Stomach (tissue), 9 donors: ENCODE data around the gene B3GNT9. TPM values are rescaled to one million over a fixed set of nuclear protein-coding genes. Genes with fewer than 3 reads are reported as not detected.

Experiments used
- DNase-seq, 2 donors: peaks; one replicate each; pipeline versions ENCODE4 v3.0.0 to v3.0.0-alpha.2; 2013 to 2019
- H3K27ac ChIP-seq, 5 donors: fragments of 200-600 bp in 4 of 5; sonication (generic) in 4 of 5; one replicate each; pipeline ENCODE4 v1.5.1; 2013 to 2019; ENCODE audit warnings: mild to moderate bottlenecking in 1 of 5, moderate library complexity in 1 of 5
- H3K27me3 ChIP-seq, 3 donors: fragments of 200-600 bp; sonication (generic); one replicate each; pipeline ENCODE4 v1.5.1; 2017 to 2019; ENCODE audit warnings: mixed run types in 1 of 3
- H3K36me3 ChIP-seq, 4 donors: fragments of 200-600 bp; sonication (generic); 1 replicate in 3 of 4; 2 replicates in 1 of 4; pipeline ENCODE4 v1.5.1; 2016 to 2019
- H3K4me1 ChIP-seq, 4 donors: fragments of 200-600 bp; sonication (generic); one replicate each; pipeline ENCODE4 v1.5.1; 2016 to 2019
- H3K4me3 ChIP-seq, 4 donors: fragments of 200-600 bp; sonication (generic) in 3 of 4; one replicate each; pipeline ENCODE4 v1.5.1; 2016 to 2019; ENCODE audit warnings: mild to moderate bottlenecking in 1 of 4
- H3K9me3 ChIP-seq, 4 donors: fragments of 200-600 bp; sonication (generic); one replicate each; pipeline ENCODE4 v1.5.1; 2016 to 2019
- CTCF ChIP-seq, 7 experiments: fragments of 450-650 bp in 4 of 7; fragments of 200-600 bp in 3 of 7; sonication (generic) in 3 of 7; IDR thresholded peaks; one replicate each; pipeline ENCODE4 v1.5.1; 2016 to 2019; ENCODE audit warnings: antibody characterized with exemption in 7 of 7, control low read depth in 2 of 7, mild to moderate bottlenecking in 1 of 7
- EP300 ChIP-seq: sonication (generic); formaldehyde crosslinking; IDR thresholded peaks from one replicate; pipeline ENCODE4 v1.6.1; 2017; ENCODE audit warnings: antibody characterized with exemption
- POLR2A ChIP-seq, 4 donors: fragments of 450-650 bp; IDR thresholded peaks; one replicate each; pipeline ENCODE4 v1.6.1; 2016; ENCODE audit warnings: antibody characterized with exemption in 4 of 4, control low read depth in 2 of 4, mild to moderate bottlenecking in 1 of 4, moderate library complexity in 1 of 4
- POLR2AphosphoS5 ChIP-seq, 3 donors: sonication (generic); formaldehyde crosslinking; IDR thresholded peaks; one replicate each; pipeline ENCODE4 v1.6.1; 2016; ENCODE audit warnings: antibody characterized with exemption in 3 of 3
- whole genome bisulfite sequencing, 5 donors: extraction: QIAGEN DNeasy Blood & Tissue Kit in 3 of 5; methylation state at CpG; one replicate each; pipeline versions ENCODE4 v1.1.5 to v1.1.7; 2013 to 2018; 5-methylcytosine and 5-hydroxymethylcytosine counted together
- intact Hi-C: fragments of 100-400 bp; cut with DNase I; formaldehyde crosslinking; loops from one replicate; pipeline ENCODE4 v1.15.1; 2023; ENCODE audit warnings: low total_unique reads
- polyA plus RNA-seq, 3 donors: library from polyadenylated mRNA; stranded (reverse); fragments of 200-250 nt; gene quantifications; one replicate each; pipeline ENCODE4 v1.2.3, GENCODE V29; 2013
- total RNA-seq, 5 donors: library from RNA; depleted of rRNA; stranded (reverse); fragments of >200 nt; gene quantifications; one replicate each; pipeline versions ENCODE4 v1.1.0 to v1.2.3, GENCODE V29; 2014 to 2016
- donor health status: healthy with polysubstance abuse.
- donor health status: Bipolar disorder and iron deficiency.
- donor health status: healthy.

B3GNT9 gene
- total and polyA plus RNA-seq, 8 donors, result 0.58 to 11.2 (median 4.2) TPM

GRCh38 chr16:67105881-67106280 is 44.9 kb downstream of the B3GNT9 start:
- peaks cover 11 to 30% (median 18%) of the 10 kb centered on the region in 4 donors for H3K4me1 ChIP-seq
- 37 to 67% (median 49%) methylated on average over 4 to 5 of the region's 5 CpGs for WGBS, 5 donors
- H3K27ac ChIP-seq, result no peak overlapping the region
- DNase-seq, result no peak
- no peak overlapping the region for H3K4me3 ChIP-seq
- no peaks in the 10 kb centered on the region for H3K9me3 ChIP-seq
- TF ChIP-seq EP300 (no peak), CTCF (IDR thresholded peaks at IDR 0.05) (no peak), POLR2A (IDR thresholded peaks at IDR 0.05) (no peak), POLR2AphosphoS5 (IDR thresholded peaks at IDR 0.05) (no peak)
- H3K36me3 ChIP-seq, result peaks cover 0 to 5% (median under 1%) of the 10 kb centered on the region in 4 donors
- no peaks in the 10 kb centered on the region for H3K27me3 ChIP-seq
- intact Hi-C loops, result no loop called here

DNA sequence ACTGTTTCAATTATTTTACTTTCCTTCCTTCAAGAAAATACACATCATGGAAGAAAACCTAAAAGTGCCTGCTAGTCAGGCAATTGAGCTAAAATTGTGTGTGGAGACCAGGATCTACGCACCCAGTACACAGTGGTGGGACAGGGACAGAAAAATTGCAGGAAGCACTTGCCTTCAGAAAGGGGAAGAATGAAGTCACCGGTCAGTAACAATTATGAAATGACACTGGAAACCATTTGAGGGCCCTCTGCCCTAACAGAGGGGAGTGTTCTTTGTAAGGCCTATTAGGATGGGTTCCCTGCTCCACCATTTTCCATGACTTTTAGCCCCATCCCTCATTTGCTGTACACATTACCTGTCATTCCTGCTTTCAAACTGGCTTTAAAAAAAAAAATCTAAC is 45.6 kb downstream of the B3GNT9 start:
- H3K9me3 ChIP-seq, result no peaks in the 10 kb centered on the region
- peaks cover 0 to 7% (median 3%) of the 10 kb centered on the region in 4 donors for H3K36me3 ChIP-seq
- TF ChIP-seq CTCF (IDR thresholded peaks at IDR 0.05) (no peak), POLR2A (IDR thresholded peaks at IDR 0.05) (no peak), EP300 (no peak)
- intact Hi-C loops, result no loop called here
- peak overlapping the region in 2 of 5 donors; percentile 3 to 29 for H3K27ac ChIP-seq
- H3K27me3 ChIP-seq, result no peaks in the 10 kb centered on the region
- no peak for DNase-seq
- no peak overlapping the region for H3K4me3 ChIP-seq
- WGBS, 5 donors, result 74 to 88% (median 80%) methylated on average over 2 of the region's 2 CpGs
- peaks cover 4 to 24% (median 12%) of the 10 kb centered on the region in 4 donors for H3K4me1 ChIP-seq

GRCh38 chr16:67104845-67105244 is 46.0 kb downstream of the B3GNT9 start:
- intact Hi-C loops, result no loop called here
- Histone ChIP-seq H3K27me3 (no peaks in the 10 kb centered on the region), H3K9me3 (no peaks in the 10 kb centered on the region), H3K4me3 (no peak overlapping the region), H3K27ac (peak overlapping the region in 2 of 5 donors; percentile 3 to 29), H3K4me1 (peaks cover 4 to 23% (median 11%) of the 10 kb centered on the region in 4 donors), H3K36me3 (peaks cover 0 to 11% (median 4%) of the 10 kb centered on the region in 4 donors)
- peak in 1 of 2 donors; percentile 54 for DNase-seq
- no peak for TF ChIP-seq CTCF (IDR thresholded peaks at IDR 0.05)
- TF ChIP-seq POLR2A (IDR thresholded peaks at IDR 0.05), result no peak
- TF ChIP-seq POLR2AphosphoS5 (IDR thresholded peaks at IDR 0.05), result no peak
- no peak for TF ChIP-seq EP300
- WGBS, 5 donors, result 68 to 73% (median 69%) methylated on average over 6 of the region's 6 CpGs

- DNase-seq, result peak in 1 of 2 donors; percentile 55
Observed at GRCh38 chr16:67104061-67104460, 46.7 kb downstream of the B3GNT9 start.

More at GRCh38 chr16:67104061-67104460, 46.7 kb downstream of the B3GNT9 start:
- H3K36me3 ChIP-seq, result peaks cover 0 to 19% (median 11%) of the 10 kb centered on the region in 4 donors
- H3K9me3 ChIP-seq, result no peaks in the 10 kb centered on the region
- peaks cover 1 to 18% (median 7%) of the 10 kb centered on the region in 4 donors for H3K4me1 ChIP-seq
- no peaks in the 10 kb centered on the region for H3K27me3 ChIP-seq
- no peak overlapping the region for H3K27ac ChIP-seq
- 53 to 62% (median 57%) methylated on average over 4 of the region's 4 CpGs for WGBS, 5 donors
- intact Hi-C loops, result no loop called here
- no peak for TF ChIP-seq EP300
- peak in 1 of 7 experiments; percentile 11 for TF ChIP-seq CTCF (IDR thresholded peaks at IDR 0.05)
- no peak overlapping the region for H3K4me3 ChIP-seq
